ENCODE results near the gene CAB39.

CAB39 gene

GRCh38 chr2:230712443-230713330 is at the start of gene CAB39:
Gene CAB39, plus strand, starts transcription at chr2:230712842. Its CDS starts 47,160 bp downstream, at chr2:230760002.
- DNase-seq = peak; percentile 95

- no peak for DNase-seq
Observed at GRCh38 chr2:230664128-230664527, 48.5 kb upstream of the CAB39 start.

- DNase-seq = no peak
Observed at GRCh38 chr2:230664844-230665243, 47.8 kb upstream of the CAB39 start.

- no peak for DNase-seq
Observed at GRCh38 chr2:230665263-230665691, 47.4 kb upstream of the CAB39 start.

- DNase-seq = no peak
Observed at GRCh38 chr2:230666446-230666845, 46.2 kb upstream of the CAB39 start.

GRCh38 chr2:230666885-230667712 is 45.5 kb upstream of the CAB39 start:
- no peak for DNase-seq

- DNase-seq = no peak
Observed at GRCh38 chr2:230668184-230668938, 44.3 kb upstream of the CAB39 start.

- DNase-seq = no peak
Observed at GRCh38 chr2:230668939-230669303, 43.7 kb upstream of the CAB39 start.

GRCh38 chr2:230669386-230669950 is 43.2 kb upstream of the CAB39 start:
- DNase-seq = peak; percentile 47

GRCh38 chr2:230671117-230671516 is 41.5 kb upstream of the CAB39 start:
- DNase-seq = no peak

- DNase-seq = no peak
Observed at GRCh38 chr2:230672836-230673235, 39.8 kb upstream of the CAB39 start.

GRCh38 chr2:230674401-230674800 is 38.2 kb upstream of the CAB39 start:
- no peak for DNase-seq

GRCh38 chr2:230674966-230675672 is 37.5 kb upstream of the CAB39 start:
- no peak for DNase-seq

- DNase-seq = no peak
Observed at GRCh38 chr2:230676546-230676945, 36.1 kb upstream of the CAB39 start.

GRCh38 chr2:230677201-230677946 is 35.3 kb upstream of the CAB39 start:
- DNase-seq = no peak

- DNase-seq = no peak
Observed at GRCh38 chr2:230678018-230678417, 34.6 kb upstream of the CAB39 start.

GRCh38 chr2:230678451-230678850 is 34.2 kb upstream of the CAB39 start:
- DNase-seq = no peak

GRCh38 chr2:230680463-230681170 is 32.0 kb upstream of the CAB39 start:
- no peak for DNase-seq

- no peak for DNase-seq
Observed at GRCh38 chr2:230681171-230681545, 31.5 kb upstream of the CAB39 start.

GRCh38 chr2:230682546-230682945 is 30.1 kb upstream of the CAB39 start:
- no peak for DNase-seq
